ENCODE results near the gene LRRC36. TPM values are rescaled to one million over a fixed set of nuclear protein-coding genes. Genes with fewer than 3 reads are reported as not detected.
A peak's percentile ranks its signal among the peaks of the same experiment; 100 is the strongest.

The LRRC36 gene
- total RNA-seq, 1 experiment from 2014 or later, result not detected

- ChIA-PET CTCF (interaction anchor here (0.6 to 1.1 kb wide), 2 partner anchors 118 to 276 kb away, joined by 4 to 6 read pairs; no protein-coding TSS in a partner anchor), POLR2A (ENCODE audit: unreplicated experiment) (interaction anchor here (0.6 kb wide), 1 partner anchor 118 kb away, joined by 8 read pairs; no protein-coding TSS in a partner anchor)
- H3K9me2 ChIP-seq (ENCODE audit: insufficient read depth), result no peaks in the 10 kb centered on the region
- no peak overlapping the region for H2AFZ ChIP-seq
- TF ChIP-seq CTCF (conservative IDR thresholded peaks at IDR 0.05), result no peak
- TF ChIP-seq EZH2 (IDR thresholded peaks at IDR 0.05; ENCODE audit: low read depth), result no peak
- no peaks in the 10 kb centered on the region for H4K20me1 ChIP-seq (ENCODE audit: insufficient read depth)
- BruUV-seq (replicated peaks), result TSS peak; percentile 21
- DNase-seq, result no peak
- peaks cover 17% of the 10 kb centered on the region for H3K4me1 ChIP-seq (replicated peaks; ENCODE audit: insufficient read depth)
- no peaks in the 10 kb centered on the region for H3K36me3 ChIP-seq (ENCODE audit: low read depth)
- H3K9me3 ChIP-seq (ENCODE audit: insufficient read depth, low read depth), result no peaks in the 10 kb centered on the region
- intact Hi-C loops (cut with micrococcal nuclease; ENCODE audit: unreplicated experiment), result loop anchor here (5.0 to 10.0 kb wide), 2 partner anchors 118 to 201 kb away; partner anchors contain the start of genes E2F4, ELMO3, EXOC3L1 and PLEKHG4
- no peak overlapping the region for H3K4me3 ChIP-seq
- H3K79me2 ChIP-seq (ENCODE audit: low read depth), result no peaks in the 10 kb centered on the region
- H3F3A ChIP-seq (ENCODE audit: insufficient read depth, low read depth), result peaks cover 13% of the 10 kb centered on the region
- H3K4me2 ChIP-seq, result peak overlapping the region; percentile 54
- no peaks in the 10 kb centered on the region for H3K27me3 ChIP-seq (ENCODE audit: insufficient read depth, low read depth)
- H3K27ac ChIP-seq, result no peak overlapping the region
Observed at GRCh38 chr16:67395458-67396158, 69.0 kb downstream of the LRRC36 start.

- TF ChIP-seq EZH2 (IDR thresholded peaks at IDR 0.05; ENCODE audit: low read depth), result no peak
- no peak for TF ChIP-seq CTCF (conservative IDR thresholded peaks at IDR 0.05)
- Histone ChIP-seq H3K4me3 (no peak overlapping the region), H4K20me1 (ENCODE audit: insufficient read depth) (no peaks in the 10 kb centered on the region), H2AFZ (no peak overlapping the region), H3K4me1 (replicated peaks; ENCODE audit: insufficient read depth) (peaks cover 17% of the 10 kb centered on the region), H3F3A (ENCODE audit: insufficient read depth, low read depth) (peaks cover 13% of the 10 kb centered on the region), H3K9me3 (ENCODE audit: insufficient read depth, low read depth) (no peaks in the 10 kb centered on the region), H3K36me3 (ENCODE audit: low read depth) (no peaks in the 10 kb centered on the region), H3K4me2 (peak overlapping the region; percentile 54), H3K27ac (no peak overlapping the region), H3K27me3 (ENCODE audit: insufficient read depth, low read depth) (no peaks in the 10 kb centered on the region), H3K9me2 (ENCODE audit: insufficient read depth) (no peaks in the 10 kb centered on the region), H3K79me2 (ENCODE audit: low read depth) (no peaks in the 10 kb centered on the region)
- intact Hi-C loops (cut with micrococcal nuclease; ENCODE audit: unreplicated experiment), result loop anchor here (5.0 to 10.0 kb wide), 2 partner anchors 119 to 202 kb away; partner anchors contain the start of genes E2F4, ELMO3, EXOC3L1 and PLEKHG4
- ChIA-PET CTCF (interaction anchor here (0.6 to 1.1 kb wide), 2 partner anchors 119 to 277 kb away, joined by 4 to 6 read pairs; no protein-coding TSS in a partner anchor), POLR2A (ENCODE audit: unreplicated experiment) (interaction anchor here (0.6 kb wide), 1 partner anchor 119 kb away, joined by 8 read pairs; no protein-coding TSS in a partner anchor)
- BruUV-seq (replicated peaks), result no TSS peak
- DNase-seq, result peak; percentile 89 to 94
Observed at GRCh38 chr16:67396159-67397035, 69.8 kb downstream of the LRRC36 start.
